Ramos (cell line): ENCODE measurements around the gene CTAGE1.
"Not testable (repeated sequence)": the region's sequence is repeated elsewhere in the genome, so short reads cannot be mapped to it uniquely, and the experiment has no call there.

Experiments used
- in situ Hi-C: fragments of 300-500 bp; cut with MboI; formaldehyde crosslinking; loops from one replicate; pipeline ENCODE4 v1.14.3; 2022; ENCODE audit warnings: low sequenced_read_pairs; ENCODE audit not compliant: unreplicated experiment

The CTAGE1 gene

GRCh38 chr18:22417496-22418188 is at the start of gene CTAGE1:
TSS of gene CTAGE1 (minus strand) at chr18:22417915. CDS start at chr18:22417811, 104 bp downstream.
- in situ Hi-C loops, result loop anchor here (25.0 kb wide), 3 partner anchors 95 to 270 kb away; no protein-coding TSS in a partner anchor

- in situ Hi-C loops, result no loop called here
These were observed 49.1 kb upstream of the CTAGE1 start for GRCh38 chr18:22466608-22467395.

- in situ Hi-C loops, result no loop called here
These were observed 48.2 kb upstream of the CTAGE1 start for GRCh38 chr18:22465859-22466457.

GRCh38 chr18:22463076-22463475 is 45.4 kb upstream of the CTAGE1 start:
- in situ Hi-C loops, result no loop called here

- in situ Hi-C loops, result no loop called here
These were observed 41.8 kb upstream of the CTAGE1 start for GRCh38 chr18:22459491-22459890.

GRCh38 chr18:22457524-22457923 is 39.8 kb upstream of the CTAGE1 start:
- in situ Hi-C loops, result no loop called here

GRCh38 chr18:22456547-22456946 is 38.8 kb upstream of the CTAGE1 start:
- in situ Hi-C loops, result no loop called here

GRCh38 chr18:22456116-22456480 is 38.4 kb upstream of the CTAGE1 start:
- in situ Hi-C loops, result no loop called here

- in situ Hi-C loops, result no loop called here
These were observed 37.9 kb upstream of the CTAGE1 start for GRCh38 chr18:22455425-22456115.

- in situ Hi-C loops, result no loop called here
These were observed 35.6 kb upstream of the CTAGE1 start for GRCh38 chr18:22453315-22453714.

- in situ Hi-C loops, result no loop called here
These were observed 34.5 kb upstream of the CTAGE1 start for GRCh38 chr18:22452226-22452668.

- in situ Hi-C loops, result no loop called here
These were observed 34.1 kb upstream of the CTAGE1 start for GRCh38 chr18:22451796-22452195.

- in situ Hi-C loops, result not testable (repeated sequence)
These were observed 33.1 kb upstream of the CTAGE1 start for GRCh38 chr18:22450766-22451165.

- in situ Hi-C loops, result not testable (repeated sequence)
These were observed 32.6 kb upstream of the CTAGE1 start for GRCh38 chr18:22450318-22450717.

GRCh38 chr18:22449753-22450152 is 32.0 kb upstream of the CTAGE1 start:
- in situ Hi-C loops, result not testable (repeated sequence)

GRCh38 chr18:22448238-22448637 is 30.5 kb upstream of the CTAGE1 start:
- in situ Hi-C loops, result no loop called here

- in situ Hi-C loops, result no loop called here
These were observed 30.1 kb upstream of the CTAGE1 start for GRCh38 chr18:22447792-22448191.

GRCh38 chr18:22446911-22447310 is 29.2 kb upstream of the CTAGE1 start:
- in situ Hi-C loops, result no loop called here

GRCh38 chr18:22446325-22446724 is 28.6 kb upstream of the CTAGE1 start:
- in situ Hi-C loops, result no loop called here

- in situ Hi-C loops, result no loop called here
These were observed 23.9 kb upstream of the CTAGE1 start for GRCh38 chr18:22441638-22442037.

- in situ Hi-C loops, result no loop called here
These were observed 21.7 kb upstream of the CTAGE1 start for GRCh38 chr18:22439447-22439846.
